Transverse colon (tissue), 4 donors: ENCODE results near the gene FAM107B. TPM values are rescaled to one million over a fixed set of nuclear protein-coding genes. Genes with fewer than 3 reads are reported as not detected.

Experiments
- DNase-seq: peaks from one replicate; pipeline ENCODE4 v3.0.0-alpha.2; 2019
- H3K27ac ChIP-seq, 4 donors: fragments of 200-600 bp; sonication (generic); 2 replicates each; pipeline ENCODE4 v1.5.1; 2016 to 2018; ENCODE audit warnings: inconsistent platforms in 4 of 4
- H3K27me3 ChIP-seq: fragments of 200-600 bp; sonication (generic); 2 replicates; pipeline ENCODE4 v1.5.1; 2017; ENCODE audit warnings: inconsistent platforms
- H3K36me3 ChIP-seq, 4 donors: fragments of 200-600 bp; sonication (generic); 2 replicates each; pipeline ENCODE4 v1.5.1; 2017 to 2019; ENCODE audit warnings: inconsistent platforms in 4 of 4
- H3K4me1 ChIP-seq, 4 donors: fragments of 200-600 bp; sonication (generic); 2 replicates each; pipeline ENCODE4 v1.5.1; 2017 to 2020; ENCODE audit warnings: inconsistent platforms in 4 of 4
- H3K4me3 ChIP-seq, 4 donors: fragments of 200-600 bp; sonication (generic); 1 replicate in 1 of 4; 2 replicates in 3 of 4; pipeline versions ENCODE4 v1.5.1 to v1.6.1; 2017 to 2019; ENCODE audit warnings: inconsistent platforms in 4 of 4
- H3K9me3 ChIP-seq, 2 donors: fragments of 200-600 bp; sonication (generic); 2 replicates each; pipeline ENCODE4 v1.5.1; 2017 to 2019; ENCODE audit warnings: inconsistent platforms in 2 of 2
- EP300 ChIP-seq: sonication (generic); formaldehyde crosslinking; IDR thresholded peaks from one replicate; pipeline ENCODE4 v1.6.1; 2017; ENCODE audit warnings: antibody characterized with exemption, low read depth
- POLR2A ChIP-seq: fragments of 450-650 bp; IDR thresholded peaks from one replicate; pipeline ENCODE4 v1.6.1; 2016; ENCODE audit warnings: antibody characterized with exemption, mild to moderate bottlenecking, moderate library complexity
- POLR2AphosphoS5 ChIP-seq, 3 donors: sonication (generic); formaldehyde crosslinking; IDR thresholded peaks; one replicate each; pipeline ENCODE4 v1.6.1; 2016; ENCODE audit warnings: antibody characterized with exemption in 3 of 3
- WGBS, 2 donors: methylation state at CpG; one replicate each; pipeline ENCODE4 v1.1.5; 2018; ENCODE audit warnings: low coverage in 1 of 2; 5-methylcytosine and 5-hydroxymethylcytosine counted together
- in situ Hi-C, 4 donors: fragments of 200-750 bp; cut with MboI; loops; one replicate each; pipeline versions ENCODE4 v1.15.0 to v1.15.1; 2017; ENCODE audit warnings: low sequenced_read_pairs in 3 of 4, low pct_ligation_motif_present in 1 of 4, low pct_unique_long_range_greater_than_20kb in 1 of 4
- intact Hi-C: fragments of 100-400 bp; cut with DNase I; formaldehyde crosslinking; loops from one replicate; pipeline ENCODE4 v1.15.1; 2023; ENCODE audit warnings: low total_unique reads
- total RNA-seq, 4 donors: library from RNA; depleted of rRNA; stranded (reverse); fragments of >200 nt; gene quantifications; one replicate each; pipeline ENCODE4 v1.1.0, GENCODE V29; 2016
- TF ChIP-seq, protein P1 (sequence below), 5 experiments: fragments of 200-600 bp in 3 of 5; fragments of 450-650 bp in 2 of 5; sonication (generic) in 3 of 5; IDR thresholded peaks; 1 replicate in 2 of 5; 2 replicates in 3 of 5; pipeline ENCODE4 v1.5.1; 2016 to 2017; ENCODE audit warnings: antibody characterized with exemption in 5 of 5, inconsistent platforms in 3 of 5, mild to moderate bottlenecking in 2 of 5, moderate library complexity in 1 of 5

The FAM107B gene
- total RNA-seq, 4 donors from 2014 or later, result 23.9 to 71.0 (median 52.8) TPM

GRCh38 chr10:14598809-14599764 lies 175.6 kb downstream of the FAM107B start:
- no peak for DNase-seq
- no peaks in the 10 kb centered on the region for H3K9me3 ChIP-seq
- in situ Hi-C loops, result no loop called here
- intact Hi-C loops, result no loop called here
- no peak overlapping the region for H3K27ac ChIP-seq
- 91 to 98% methylated on average over 5 to 11 of the region's 11 CpGs for WGBS, 2 donors
- no peak overlapping the region for H3K4me3 ChIP-seq
- H3K27me3 ChIP-seq, result no peaks in the 10 kb centered on the region
- H3K4me1 ChIP-seq, result peaks cover 6 to 23% (median 8%) of the 10 kb centered on the region in 4 donors
- no peaks in the 10 kb centered on the region for H3K36me3 ChIP-seq
- TF ChIP-seq, protein P1, sequence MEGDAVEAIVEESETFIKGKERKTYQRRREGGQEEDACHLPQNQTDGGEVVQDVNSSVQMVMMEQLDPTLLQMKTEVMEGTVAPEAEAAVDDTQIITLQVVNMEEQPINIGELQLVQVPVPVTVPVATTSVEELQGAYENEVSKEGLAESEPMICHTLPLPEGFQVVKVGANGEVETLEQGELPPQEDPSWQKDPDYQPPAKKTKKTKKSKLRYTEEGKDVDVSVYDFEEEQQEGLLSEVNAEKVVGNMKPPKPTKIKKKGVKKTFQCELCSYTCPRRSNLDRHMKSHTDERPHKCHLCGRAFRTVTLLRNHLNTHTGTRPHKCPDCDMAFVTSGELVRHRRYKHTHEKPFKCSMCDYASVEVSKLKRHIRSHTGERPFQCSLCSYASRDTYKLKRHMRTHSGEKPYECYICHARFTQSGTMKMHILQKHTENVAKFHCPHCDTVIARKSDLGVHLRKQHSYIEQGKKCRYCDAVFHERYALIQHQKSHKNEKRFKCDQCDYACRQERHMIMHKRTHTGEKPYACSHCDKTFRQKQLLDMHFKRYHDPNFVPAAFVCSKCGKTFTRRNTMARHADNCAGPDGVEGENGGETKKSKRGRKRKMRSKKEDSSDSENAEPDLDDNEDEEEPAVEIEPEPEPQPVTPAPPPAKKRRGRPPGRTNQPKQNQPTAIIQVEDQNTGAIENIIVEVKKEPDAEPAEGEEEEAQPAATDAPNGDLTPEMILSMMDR (IDR thresholded peaks at IDR 0.05), result no peak
- TF ChIP-seq EP300 (no peak), POLR2AphosphoS5 (IDR thresholded peaks at IDR 0.05) (no peak), POLR2A (no peak)

- Histone ChIP-seq H3K36me3 (no peaks in the 10 kb centered on the region), H3K27me3 (no peaks in the 10 kb centered on the region), H3K27ac (no peak overlapping the region), H3K4me1 (peaks cover 0 to 6% (median 1%) of the 10 kb centered on the region in 4 donors), H3K9me3 (no peaks in the 10 kb centered on the region), H3K4me3 (no peak overlapping the region)
- DNase-seq, result no peak
- 90 to 94% methylated on average over 2 to 11 of the region's 11 CpGs for WGBS, 2 donors
- TF ChIP-seq EP300 (no peak), POLR2AphosphoS5 (IDR thresholded peaks at IDR 0.05) (no peak), POLR2A (no peak)
- TF ChIP-seq, protein P1 (IDR thresholded peaks at IDR 0.05), result no peak
- in situ Hi-C loops (no loop called here), intact Hi-C loops (no loop called here)
Observed at GRCh38 chr10:14595526-14596182, 179.0 kb downstream of the FAM107B start.

- intact Hi-C loops (no loop called here), in situ Hi-C loops (no loop called here)
- no peaks in the 10 kb centered on the region for H3K9me3 ChIP-seq
- TF ChIP-seq, protein P1 (IDR thresholded peaks at IDR 0.05), result no peak
- TF ChIP-seq EP300, result no peak
- no peak for TF ChIP-seq POLR2AphosphoS5 (IDR thresholded peaks at IDR 0.05)
- TF ChIP-seq POLR2A, result no peak
- peaks cover 0 to 6% (median 0%) of the 10 kb centered on the region in 4 donors for H3K4me1 ChIP-seq
- no peaks in the 10 kb centered on the region for H3K36me3 ChIP-seq
- 67 to 88% methylated on average over 6 to 8 of the region's 8 CpGs for WGBS, 2 donors
- H3K27me3 ChIP-seq, result no peaks in the 10 kb centered on the region
- no peak overlapping the region for H3K27ac ChIP-seq
- no peak overlapping the region for H3K4me3 ChIP-seq
- no peak for DNase-seq
Observed at GRCh38 chr10:14594878-14595525, 179.7 kb downstream of the FAM107B start.

DNA sequence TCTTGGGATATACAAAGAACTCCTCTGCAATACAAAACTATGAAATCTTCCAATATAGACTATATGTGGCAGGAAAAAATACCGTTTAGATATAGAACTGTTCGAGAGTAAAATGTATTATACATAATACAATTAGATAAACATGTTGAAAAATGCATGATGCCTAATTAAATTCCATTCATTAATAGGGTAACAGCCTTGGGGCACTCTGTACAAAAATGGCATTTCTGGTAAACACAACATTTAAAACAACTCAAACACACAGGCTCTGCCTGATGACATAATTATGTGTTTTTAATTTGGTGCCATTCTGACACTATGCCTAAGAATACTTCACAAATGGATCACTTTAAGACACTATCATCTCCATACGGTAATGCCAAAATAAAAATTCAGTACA lies 180.9 kb downstream of the FAM107B start:
- no peak overlapping the region for H3K4me3 ChIP-seq
- no peak for DNase-seq
- no peaks in the 10 kb centered on the region for H3K27me3 ChIP-seq
- no peaks in the 10 kb centered on the region for H3K9me3 ChIP-seq
- H3K27ac ChIP-seq, result no peak overlapping the region
- in situ Hi-C loops (no loop called here), intact Hi-C loops (no loop called here)
- TF ChIP-seq EP300 (no peak), POLR2AphosphoS5 (IDR thresholded peaks at IDR 0.05) (no peak)
- TF ChIP-seq, protein P1 (IDR thresholded peaks at IDR 0.05), result no peak
- 84 to 85% methylated on average over 2 to 3 of the region's 3 CpGs for WGBS, 2 donors
- peaks cover 0 to 10% (median under 1%) of the 10 kb centered on the region in 4 donors for H3K4me1 ChIP-seq
- no peaks in the 10 kb centered on the region for H3K36me3 ChIP-seq
